ENCODE measurements around the gene CAMK2D. TPM values are rescaled to one million over a fixed set of nuclear protein-coding genes. Genes with fewer than 3 reads are reported as not detected.

The CAMK2D gene
- total and polyA plus RNA-seq, 2 experiments from 2014 or later = 4.9 to 14.6 TPM

- Histone ChIP-seq H4K20me1 (replicated peaks; ENCODE audit: insufficient read depth) (no peaks in the 10 kb centered on the region), H3K4me2 (no peak overlapping the region)
- H3K4me3 Mint-ChIP-seq = no peak overlapping the region
These were observed 279.7 kb downstream of the CAMK2D start for GRCh38 chr4:113481820-113482219.

More at GRCh38 chr4:113481820-113482219, 279.7 kb downstream of the CAMK2D start:
- Histone ChIP-seq H3K36me3 (ENCODE audit: insufficient read depth) (0 out of 2 replicates have a peak, but pooled peaks cover 4% of the 10 kb centered on the region), H3K79me2 (replicated peaks; ENCODE audit: insufficient read depth) (no peaks in the 10 kb centered on the region), H3F3A (replicated peaks; ENCODE audit: low read depth) (no peaks in the 10 kb centered on the region), H3K4me1 (ENCODE audit: insufficient read depth) (peaks cover 5% of the 10 kb centered on the region; the same call in 1 of the 2 replicates), H3K9me2 (ENCODE audit: insufficient read depth) (no peaks in the 10 kb centered on the region), H3K4me3 (no peak overlapping the region), H3K27ac (ENCODE audit: low read depth) (no peak overlapping the region), H2AFZ (no peak overlapping the region), H3K27me3 (ENCODE audit: insufficient read depth) (no peaks in the 10 kb centered on the region)
- Mint-ChIP-seq H3K36me3 (ENCODE audit: low read depth) (peaks cover 6% of the 10 kb centered on the region; the same call in 2 of the 3 replicates), H3K9me3 (peaks cover 7% of the 10 kb centered on the region), H3K27ac (no peak overlapping the region), H3K4me1 (peaks cover 13% of the 10 kb centered on the region; the same call in 2 of the 3 replicates), H3K27me3 (ENCODE audit: insufficient read depth, low read depth, poor library complexity) (no peaks in the 10 kb centered on the region)
- DNase-seq (ENCODE audit: low spot score) (no peak), ATAC-seq (no peak)
- TF ChIP-seq ZNF114 (CRISPR knock-in tag; IDR thresholded peaks at IDR 0.05) (no peak), REST (IDR thresholded peaks at IDR 0.05; ENCODE audit: unreplicated experiment) (no peak), ZNF462 (CRISPR knock-in tag; IDR thresholded peaks at IDR 0.05) (no peak), NANOG (IDR thresholded peaks at IDR 0.05; ENCODE audit: borderline replicate concordance) (no peak), STAT1 (IDR thresholded peaks at IDR 0.05; ENCODE audit: unreplicated experiment) (no peak), ZNF331 (CRISPR knock-in tag; IDR thresholded peaks at IDR 0.05; ENCODE audit: low read depth) (no peak), CTCF (conservative IDR thresholded peaks at IDR 0.05; ENCODE audit: low read depth in 2 of 2) (no peak), EZH2 (IDR thresholded peaks at IDR 0.05; ENCODE audit: low read depth, unreplicated experiment) (no peak), EZH2phosphoT487 (IDR thresholded peaks at IDR 0.05; ENCODE audit: unreplicated experiment) (no peak), CREB1 (CRISPR knock-in tag; IDR thresholded peaks at IDR 0.05; ENCODE audit: low read depth) (no peak), POLR2AphosphoS5 (IDR thresholded peaks at IDR 0.05; ENCODE audit: low read depth) (no peak), JUNB (IDR thresholded peaks at IDR 0.05; ENCODE audit: unreplicated experiment) (no peak)
- TF ChIP-seq, protein P1, sequence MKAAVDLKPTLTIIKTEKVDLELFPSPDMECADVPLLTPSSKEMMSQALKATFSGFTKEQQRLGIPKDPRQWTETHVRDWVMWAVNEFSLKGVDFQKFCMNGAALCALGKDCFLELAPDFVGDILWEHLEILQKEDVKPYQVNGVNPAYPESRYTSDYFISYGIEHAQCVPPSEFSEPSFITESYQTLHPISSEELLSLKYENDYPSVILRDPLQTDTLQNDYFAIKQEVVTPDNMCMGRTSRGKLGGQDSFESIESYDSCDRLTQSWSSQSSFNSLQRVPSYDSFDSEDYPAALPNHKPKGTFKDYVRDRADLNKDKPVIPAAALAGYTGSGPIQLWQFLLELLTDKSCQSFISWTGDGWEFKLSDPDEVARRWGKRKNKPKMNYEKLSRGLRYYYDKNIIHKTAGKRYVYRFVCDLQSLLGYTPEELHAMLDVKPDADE (IDR thresholded peaks at IDR 0.05) = no peak
